GM18499 (cell line): Measurements from ENCODE around the gene RNF152.
"Not testable (repeated sequence)": the region's sequence is repeated elsewhere in the genome, so short reads cannot be mapped to it uniquely, and the experiment has no call there.

Experiments used
- ATAC-seq: cut with Tn5 transposase; IDR thresholded peaks from one replicate; pipeline ENCODE4 v1.9.1; 2021; ENCODE audit warnings: moderate number of reproducible peaks; ENCODE audit not compliant: insufficient read depth, unreplicated experiment

RNF152 gene

DNA sequence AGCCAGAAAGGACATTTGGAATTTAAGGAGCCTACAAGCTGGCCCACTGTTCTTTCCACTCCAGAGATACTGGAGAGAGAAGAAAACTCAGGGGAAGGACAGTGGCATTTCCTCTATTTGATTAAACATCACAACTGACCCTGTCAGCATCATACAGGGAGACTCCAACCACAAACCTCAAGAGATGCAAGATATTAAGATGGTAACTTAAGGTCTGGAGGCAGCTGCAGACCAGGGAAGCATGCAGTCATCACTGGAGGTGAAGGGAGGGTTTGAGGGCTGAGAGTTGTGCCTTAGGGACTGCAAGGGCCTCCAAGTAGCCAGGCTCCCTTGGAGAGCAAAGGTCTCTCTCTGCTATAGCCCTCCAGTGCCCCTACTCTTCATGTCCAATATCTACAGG is 67.4 kb downstream of the RNF152 start:
- ATAC-seq, result no peak

DNA sequence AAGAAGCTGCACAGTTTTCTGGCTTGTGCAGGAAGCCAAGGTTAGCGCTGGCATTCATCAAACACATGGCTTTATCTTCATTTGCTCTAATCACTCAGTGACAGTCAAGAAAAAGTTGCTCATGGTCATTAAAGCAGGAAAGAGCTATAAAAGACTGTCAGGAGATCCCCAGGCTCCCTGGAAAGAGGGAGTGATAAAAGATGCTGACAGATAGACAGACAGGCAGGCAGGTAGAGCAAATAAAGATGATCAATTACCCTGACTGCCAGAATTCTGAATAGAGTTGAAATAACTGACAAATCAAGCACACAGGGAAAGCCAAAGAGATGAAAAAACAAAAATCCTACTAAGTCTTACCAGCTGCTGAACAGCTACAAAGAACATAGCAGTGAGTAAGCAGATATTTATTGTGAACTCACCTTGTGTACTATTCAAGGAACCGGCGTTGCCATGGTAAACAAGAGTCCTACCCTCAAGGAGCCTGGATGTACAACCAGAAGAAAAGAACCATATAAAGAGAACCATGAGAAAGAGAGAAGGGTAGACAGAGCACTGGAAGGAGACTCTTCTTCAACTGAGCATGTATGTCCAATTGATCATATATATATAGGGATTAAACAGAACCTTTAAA is 68.0 kb downstream of the RNF152 start:
- no peak for ATAC-seq

DNA sequence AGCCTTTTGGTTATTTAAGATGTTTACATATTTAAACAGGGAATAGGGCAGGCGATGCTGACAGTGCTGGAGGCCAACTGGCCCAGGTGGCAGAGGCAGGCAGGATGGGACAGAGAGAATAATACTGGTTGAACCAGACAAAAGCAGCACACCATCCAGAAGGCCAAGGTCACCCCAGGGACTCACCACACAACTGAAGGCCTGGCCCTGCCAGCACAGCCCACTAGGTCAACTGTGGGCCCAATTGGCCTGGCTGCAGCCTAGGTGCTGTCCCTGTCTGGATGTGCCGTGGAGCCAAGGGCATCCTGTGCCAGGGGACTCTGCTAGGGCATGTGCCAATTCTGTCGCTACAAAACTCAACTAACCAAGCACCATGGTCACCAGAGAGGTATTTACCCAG is 69.2 kb downstream of the RNF152 start:
- ATAC-seq, result no peak

DNA sequence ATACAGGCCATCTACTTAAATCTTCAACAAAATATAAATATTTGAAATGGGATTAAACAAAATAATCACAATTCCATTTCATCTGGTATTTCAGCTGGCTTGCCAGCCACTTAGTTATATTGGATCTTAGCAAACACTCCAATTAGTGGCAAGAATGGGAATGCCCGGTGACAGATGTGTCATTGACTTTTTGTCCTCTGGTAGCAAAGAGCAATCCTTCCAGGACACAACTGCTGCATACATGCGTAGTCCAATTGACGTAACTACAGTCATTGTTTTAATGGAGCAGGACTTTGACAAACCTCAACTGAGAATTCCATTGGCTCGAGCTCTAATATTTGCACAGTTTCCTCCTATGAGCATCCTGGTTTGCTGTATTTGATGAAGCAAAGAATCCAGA is 69.9 kb downstream of the RNF152 start:
- no peak for ATAC-seq

DNA sequence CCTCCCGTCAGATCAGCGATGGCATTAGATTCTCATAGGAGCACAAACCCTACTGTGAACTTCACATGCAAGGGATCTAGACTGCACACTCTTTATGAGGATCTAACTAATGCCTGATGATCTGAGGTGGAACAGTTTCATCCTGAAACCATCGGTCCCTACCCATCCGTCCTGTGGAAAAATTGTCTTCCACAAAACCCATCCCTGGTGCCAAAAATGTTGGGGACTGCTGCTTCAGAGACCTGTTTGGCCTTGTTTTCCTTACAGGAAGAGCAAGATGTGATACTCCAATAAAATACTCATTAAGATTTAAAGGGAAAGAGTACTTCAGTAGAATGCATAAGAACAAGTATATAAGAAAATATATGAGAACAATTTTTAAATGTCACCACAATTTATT is 71.1 kb downstream of the RNF152 start:
- no peak for ATAC-seq

DNA sequence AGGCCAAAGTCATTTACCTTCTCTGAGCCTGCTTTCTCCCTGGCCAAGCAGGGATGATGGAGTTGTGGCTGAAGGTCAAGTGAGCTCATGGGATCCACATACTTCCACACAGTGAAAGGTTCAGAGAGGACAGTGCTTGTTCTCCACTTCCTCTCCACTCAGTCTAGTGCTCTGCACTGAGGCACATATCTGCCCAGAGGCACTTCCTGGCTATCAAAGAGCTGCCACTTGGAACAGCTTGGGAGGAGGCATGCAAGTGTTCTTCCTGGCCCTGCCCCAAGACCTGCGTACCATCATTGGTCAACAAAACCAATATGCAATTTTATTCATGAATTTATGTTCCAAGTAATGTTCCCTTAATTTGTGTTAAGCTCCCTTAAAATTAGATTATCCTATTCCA is 71.9 kb downstream of the RNF152 start:
- no peak for ATAC-seq

DNA sequence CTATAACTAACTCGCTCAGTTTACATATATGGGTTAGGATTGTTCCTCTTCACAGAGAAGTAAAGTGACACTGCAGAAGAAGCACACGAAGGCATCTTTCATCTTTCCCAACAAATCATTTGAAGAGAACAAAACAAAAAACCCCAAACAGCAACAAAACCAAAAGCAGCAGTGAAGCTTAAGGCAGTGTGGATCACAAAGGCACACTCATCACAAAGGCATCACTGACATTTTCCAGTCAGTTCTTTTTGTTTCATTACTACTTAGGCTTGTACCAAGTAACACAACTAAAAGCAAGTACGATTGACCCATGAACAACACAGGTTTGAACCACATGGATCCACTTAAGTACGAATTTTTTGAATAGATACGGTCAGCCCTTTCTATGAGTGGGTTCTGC is 75.7 kb downstream of the RNF152 start:
- ATAC-seq, result no peak

DNA sequence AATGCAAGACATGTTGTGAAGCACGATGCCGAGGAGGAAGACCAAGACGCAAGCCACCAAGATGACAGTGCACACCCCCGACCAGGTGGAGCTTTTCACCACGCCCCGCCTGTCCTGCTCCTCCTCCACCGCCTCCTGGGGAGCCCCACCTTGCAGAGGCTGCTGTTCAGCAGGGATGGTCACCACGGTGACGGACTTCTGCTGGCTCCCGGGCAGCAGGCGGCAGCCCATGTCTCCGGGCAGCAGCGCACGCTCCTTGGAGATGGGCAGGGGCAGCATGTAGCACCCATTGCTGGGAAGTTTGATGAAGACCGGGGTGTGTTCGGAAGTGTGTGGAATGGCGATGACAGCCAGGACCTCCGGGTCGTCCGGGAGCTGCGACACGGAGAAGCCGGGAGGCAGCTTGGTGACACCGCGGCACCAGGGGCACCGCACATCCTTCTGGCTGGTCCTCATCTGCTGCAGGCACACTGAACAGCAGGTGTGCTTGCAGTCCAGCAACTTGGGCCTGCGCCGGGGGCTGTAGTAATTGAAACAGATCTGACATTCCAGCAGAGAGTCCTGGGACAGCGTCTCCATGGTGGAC is 76.8 kb downstream of the RNF152 start:
- ATAC-seq, result no peak

DNA sequence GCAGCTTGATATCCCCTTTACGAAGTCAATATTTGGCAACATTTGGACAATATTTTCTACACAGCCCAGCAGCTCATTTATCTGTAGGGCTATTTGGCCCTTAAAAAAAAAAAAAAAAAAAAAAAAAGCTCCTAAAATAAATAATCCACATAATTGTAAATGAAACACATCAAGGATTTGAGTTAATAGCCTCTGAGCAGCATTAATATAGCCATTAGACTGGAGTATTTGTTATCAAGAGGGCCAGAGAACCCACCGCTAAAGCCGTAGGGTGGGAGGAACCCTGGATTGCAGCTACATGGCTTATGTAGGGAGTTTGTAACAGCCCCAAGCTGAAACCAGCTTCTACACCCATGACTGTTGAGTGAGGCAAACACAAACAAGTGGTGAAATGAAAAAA is 84.5 kb downstream of the RNF152 start:
- no peak for ATAC-seq

DNA sequence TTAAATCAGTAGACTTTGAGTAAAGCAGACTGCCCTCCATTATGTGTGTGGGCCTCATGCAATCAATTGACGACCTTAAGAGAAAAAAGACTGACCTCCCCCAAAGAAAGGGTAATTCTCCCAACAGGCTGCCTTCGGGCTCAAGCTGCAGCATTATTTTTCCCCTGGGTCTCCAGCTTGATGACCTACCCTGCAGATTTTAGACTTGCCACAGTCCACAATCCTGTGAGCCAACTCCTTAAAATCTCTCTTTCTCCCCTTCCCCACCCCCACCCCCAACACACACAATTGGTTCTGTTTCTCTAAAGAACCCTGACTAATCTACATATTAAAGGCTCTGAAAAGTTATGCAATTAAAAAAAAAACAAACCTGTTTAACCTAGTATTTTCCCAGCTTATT is 89.4 kb downstream of the RNF152 start:
- ATAC-seq, result no peak

DNA sequence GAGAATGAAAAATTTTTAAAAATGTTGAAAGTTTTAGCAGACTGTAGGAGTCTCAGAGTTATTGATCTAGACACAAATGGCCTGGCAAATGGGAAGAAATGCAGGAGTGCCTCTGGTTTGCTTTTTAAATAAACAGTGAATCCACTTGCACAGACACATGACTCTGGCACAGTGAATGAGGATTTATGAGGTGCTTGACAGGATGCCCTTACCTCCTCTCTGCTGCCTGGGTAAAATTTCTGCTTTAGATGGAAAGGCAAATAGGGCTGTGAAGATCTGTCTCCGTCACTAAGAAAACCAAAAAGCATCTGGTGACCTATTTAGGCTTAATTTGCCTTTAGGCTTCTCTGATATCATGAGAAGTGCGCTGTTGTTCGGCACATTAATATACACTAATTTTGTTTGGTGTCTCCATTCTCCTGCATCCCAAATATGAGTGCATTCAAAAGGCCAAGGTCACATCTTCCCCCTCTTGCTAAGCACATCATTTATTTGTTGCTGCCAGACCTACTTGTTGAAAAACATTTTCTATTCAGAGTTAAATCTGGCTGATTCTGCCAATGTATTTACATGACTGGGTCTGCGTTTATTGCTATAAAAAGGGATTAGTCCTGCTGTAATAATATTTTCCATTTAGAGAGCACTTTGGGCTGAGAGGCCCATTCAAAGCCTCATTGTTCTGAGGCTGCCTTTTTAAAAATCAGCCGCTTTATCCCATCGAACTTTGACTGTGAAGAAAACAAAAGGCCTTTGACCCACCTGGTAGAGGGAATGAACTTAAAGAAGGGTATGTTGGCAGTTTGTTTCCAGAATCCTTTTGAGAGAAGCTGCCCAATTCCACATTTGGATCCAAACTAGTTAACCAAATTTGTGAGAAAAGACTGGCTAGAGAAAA is 94.9 kb downstream of the RNF152 start:
- no peak for ATAC-seq

DNA sequence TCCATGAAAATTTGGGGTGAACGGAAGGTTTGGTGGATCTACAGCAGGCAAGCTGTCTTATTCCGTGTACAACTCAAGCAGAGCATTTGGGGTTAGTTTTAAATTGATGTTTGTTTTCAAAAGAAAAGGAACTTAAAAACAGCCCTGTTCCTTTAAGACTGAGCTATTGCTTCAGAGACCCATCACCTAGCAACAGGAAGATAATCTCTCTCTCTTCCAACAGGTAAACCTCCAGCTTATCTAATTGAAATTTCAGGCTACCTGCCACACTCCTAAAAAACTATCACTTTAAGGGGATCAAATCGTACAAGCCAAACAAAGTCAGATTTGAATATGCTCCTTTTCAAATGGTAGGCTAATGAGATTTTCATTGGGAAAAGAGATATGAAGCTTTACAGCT is 101.8 kb downstream of the RNF152 start:
- ATAC-seq, result no peak

DNA sequence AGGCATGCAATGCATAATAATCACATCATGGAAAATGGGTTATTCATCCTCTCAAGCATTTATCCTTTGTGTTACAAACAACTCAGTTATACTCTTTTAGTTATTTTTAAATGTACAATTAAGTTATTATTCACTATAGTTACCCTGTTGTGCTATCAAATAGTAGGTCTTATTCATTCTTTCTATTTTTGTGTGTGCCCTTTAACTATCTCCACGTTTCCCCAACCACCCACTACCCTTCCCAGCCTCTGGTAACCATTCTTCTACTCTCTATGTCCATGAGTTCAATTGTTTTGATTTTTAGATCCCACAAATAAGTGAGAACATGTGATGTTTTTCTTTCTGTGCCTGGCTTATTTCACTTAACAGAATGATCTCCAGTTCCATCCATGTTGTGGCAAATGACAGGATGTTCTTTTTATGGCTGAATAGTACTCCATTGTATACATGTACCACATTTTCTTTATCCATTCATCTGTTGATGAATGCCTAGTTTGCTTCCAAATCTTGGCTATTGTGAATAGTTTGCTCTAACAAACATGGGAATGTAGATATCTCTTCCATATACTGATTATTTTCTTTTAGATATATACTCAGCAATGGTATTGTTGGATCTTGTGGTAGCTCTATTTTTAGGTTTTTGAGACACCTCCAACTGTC is 105.7 kb downstream of the RNF152 start:
- not testable (repeated sequence) for ATAC-seq

DNA sequence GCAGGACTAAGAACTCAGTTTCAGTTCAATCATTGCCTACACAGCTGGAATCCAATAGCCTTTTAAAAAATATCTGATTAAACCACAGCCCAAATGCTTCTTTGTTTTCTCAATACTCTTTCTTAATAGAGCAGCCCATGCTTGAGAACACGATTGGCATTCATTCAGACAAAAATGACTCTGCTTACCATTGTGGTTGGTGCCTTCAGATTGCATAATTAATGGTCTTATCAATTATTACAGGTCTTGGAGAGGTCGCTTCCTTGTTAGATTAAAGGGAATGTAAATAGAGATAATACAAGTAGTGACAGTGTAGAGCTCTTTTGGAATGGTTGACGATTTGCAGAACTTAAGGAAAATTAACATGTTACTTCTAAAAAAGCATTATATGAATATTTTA is 107.2 kb downstream of the RNF152 start:
- ATAC-seq, result no peak

DNA sequence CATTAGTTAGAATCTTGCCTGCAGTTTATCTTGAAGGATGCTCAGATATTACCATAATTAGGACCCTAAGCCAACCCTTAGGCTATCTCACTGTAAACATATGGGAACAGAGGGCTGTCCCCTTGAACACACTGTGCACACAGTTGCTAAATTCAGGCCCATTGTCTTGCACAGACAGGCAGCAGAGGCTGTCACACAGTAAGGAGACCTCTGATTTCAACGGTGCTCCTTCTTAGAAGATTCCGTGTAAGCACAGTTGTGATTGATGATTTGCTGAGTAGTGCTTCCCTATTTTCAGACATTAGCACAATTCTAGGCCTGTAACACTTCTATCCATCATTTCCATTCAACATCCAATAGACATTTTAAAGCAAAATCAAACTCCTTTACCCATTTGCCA is 108.0 kb downstream of the RNF152 start:
- ATAC-seq, result no peak

DNA sequence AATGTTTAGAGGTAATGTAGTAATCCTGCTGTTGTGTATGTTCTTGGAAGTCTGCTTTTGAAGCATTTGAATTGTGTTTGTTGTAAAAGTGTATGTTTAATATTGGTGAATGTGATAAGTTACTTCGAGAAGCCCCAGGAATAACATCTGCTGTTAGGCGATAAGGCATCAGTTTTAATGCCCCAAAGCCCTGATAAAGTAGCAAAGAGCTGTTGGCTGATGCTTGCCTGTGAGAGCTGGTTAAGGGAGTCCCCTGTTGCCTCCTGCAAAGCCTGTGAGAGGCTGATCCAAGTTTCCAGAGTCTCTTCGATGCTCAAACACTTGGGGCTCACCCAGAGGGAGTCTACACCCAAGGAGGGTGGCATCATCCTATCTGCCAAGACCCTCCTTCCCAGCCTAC is 110.3 kb downstream of the RNF152 start:
- no peak for ATAC-seq

DNA sequence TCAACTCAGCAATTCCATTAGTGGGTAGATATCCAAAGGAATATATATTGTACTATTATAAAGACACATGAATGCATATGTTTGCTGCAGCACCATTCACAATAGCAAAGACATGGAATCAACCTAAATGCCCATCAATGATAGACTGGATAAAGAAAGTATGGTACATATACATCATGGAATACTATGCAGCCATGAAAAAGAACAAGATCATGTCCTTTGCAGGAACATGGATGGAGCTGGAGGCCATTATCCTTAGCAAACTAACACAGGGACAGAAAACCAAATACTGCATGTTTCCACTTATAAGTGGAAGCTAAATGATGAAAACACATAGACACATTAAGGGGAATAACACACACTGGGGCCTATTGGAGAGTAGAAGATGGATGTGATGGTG is 116.6 kb downstream of the RNF152 start:
- ATAC-seq, result not testable (repeated sequence)

DNA sequence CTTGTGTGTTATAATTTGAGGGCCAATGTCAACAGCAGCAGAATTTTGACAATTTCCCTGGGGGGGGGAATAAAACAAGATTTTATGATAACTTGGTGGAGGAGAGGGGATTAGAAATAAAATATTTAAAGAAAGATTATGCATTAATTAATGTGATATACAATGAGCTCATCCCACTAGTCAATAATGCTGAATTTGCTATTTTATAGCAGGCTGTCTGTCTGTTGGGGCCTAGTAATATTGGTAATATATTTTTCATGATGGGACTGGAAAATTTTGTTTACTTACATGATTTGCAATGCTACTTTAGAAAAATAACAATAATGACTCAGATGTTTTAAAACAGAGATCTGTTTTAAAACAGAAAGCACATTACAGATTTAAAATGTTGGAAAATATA is 118.0 kb downstream of the RNF152 start:
- ATAC-seq, result no peak

DNA sequence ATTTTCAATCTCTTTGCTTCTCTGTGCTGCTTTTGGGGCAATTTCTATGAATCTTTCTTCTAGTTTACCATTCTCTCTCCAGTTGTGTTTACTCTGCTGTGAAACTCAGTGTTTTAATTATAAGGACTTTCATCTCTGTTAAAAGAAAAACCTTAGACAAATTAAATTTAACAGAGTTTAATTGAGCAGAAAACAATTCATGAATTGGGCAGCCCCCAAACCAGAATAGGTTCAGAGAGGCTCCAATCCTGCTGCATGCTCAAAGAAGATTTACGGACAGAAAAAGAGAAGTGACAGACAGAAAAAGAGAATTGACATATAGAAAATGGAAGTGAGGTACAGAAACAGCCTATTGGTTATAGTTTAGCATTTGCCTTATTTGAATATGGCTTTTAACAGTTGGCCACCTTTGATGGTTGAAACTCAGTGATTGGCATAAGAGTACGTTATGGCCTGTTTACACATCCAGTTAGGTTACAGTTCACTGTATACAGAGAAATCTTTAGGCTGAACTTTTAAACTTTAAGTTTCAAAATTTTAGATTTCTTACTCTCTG is 120.4 kb downstream of the RNF152 start:
- ATAC-seq, result no peak

DNA sequence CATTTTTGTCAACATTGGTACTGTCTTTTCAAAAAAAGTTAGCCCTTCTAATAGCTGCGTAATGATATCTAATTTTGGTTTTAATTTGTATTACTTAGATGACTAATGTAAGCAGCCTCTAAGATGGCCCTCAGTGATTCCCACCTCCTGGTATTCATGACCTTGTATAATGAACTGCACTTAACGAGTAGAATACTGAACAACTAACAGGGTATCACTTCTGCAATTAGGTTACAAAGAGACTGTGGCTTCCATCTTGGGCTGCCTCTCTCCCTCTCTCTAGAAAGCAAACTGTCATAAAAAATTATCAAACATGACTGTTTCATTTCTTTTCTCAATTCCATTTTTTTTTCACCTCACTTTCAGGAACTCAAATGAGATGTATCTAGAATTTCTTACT is 120.9 kb downstream of the RNF152 start:
- no peak for ATAC-seq

DNA sequence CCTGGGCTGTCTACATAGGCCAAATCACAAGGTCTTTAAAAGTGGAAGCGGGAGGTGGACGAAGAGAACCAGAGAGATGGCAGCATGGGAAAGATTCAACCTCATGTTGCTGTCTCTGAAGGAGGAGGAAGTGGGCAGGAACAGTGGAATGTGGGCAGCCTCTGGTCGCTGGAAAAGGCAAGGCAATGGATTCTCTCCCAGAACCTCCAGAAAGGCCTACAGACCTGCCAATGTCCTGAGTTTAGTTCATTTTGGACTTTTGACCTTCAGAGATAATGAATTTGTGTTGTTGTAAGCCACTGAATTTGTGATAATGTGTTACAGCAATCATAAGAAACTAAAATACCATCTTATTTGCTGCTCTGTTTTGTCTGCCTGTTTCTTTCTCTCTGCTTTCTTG is 122.5 kb downstream of the RNF152 start:
- ATAC-seq, result no peak
